ENCODE results near the gene FBXL16. TPM values are rescaled to one million over a fixed set of nuclear protein-coding genes. Genes with fewer than 3 reads are reported as not detected.

The FBXL16 gene
- total and polyA plus RNA-seq, 2 donors (not counting 3 experiments of a cell fraction or from before 2014, with no cell fraction given) = 0.07 to 0.22 TPM

DNA sequence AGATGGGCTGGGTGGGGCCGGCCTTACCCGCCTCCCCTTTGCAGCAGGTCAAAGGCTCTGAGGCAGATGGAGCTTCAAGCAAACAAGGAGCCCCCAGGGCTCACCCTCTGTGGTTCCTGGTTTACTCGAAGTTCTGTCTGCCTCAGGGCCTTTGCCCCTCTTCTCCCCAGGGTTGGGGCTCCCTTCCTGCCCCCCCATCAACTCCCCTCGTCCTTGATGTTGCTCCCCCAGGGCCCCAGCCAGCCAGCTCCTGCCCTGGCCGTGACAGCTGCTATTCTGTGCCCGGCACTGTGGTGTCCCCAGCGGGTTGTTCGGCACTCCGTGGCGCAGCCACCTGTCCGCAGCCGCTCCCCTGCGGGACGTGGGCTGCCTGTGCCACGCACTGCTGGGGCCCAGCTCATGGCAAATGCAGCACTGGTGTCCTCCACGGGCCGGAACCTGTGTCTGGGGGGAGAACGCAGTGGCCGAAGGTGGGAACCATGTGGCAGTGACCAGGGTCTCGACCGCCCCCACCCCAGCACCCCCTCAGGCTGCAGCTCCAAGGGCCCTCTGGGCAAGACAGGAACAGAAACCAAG, 5.0 kb upstream of the FBXL16 start:
- no peak overlapping the region for H3K4me3 ChIP-seq (replicated peaks in 1 of 3; ENCODE audit: insufficient read depth in 1 of 3, low read depth in 1 of 3, low read length in 3 of 3)
- dilution Hi-C loops (cut with MboI; ENCODE audit: extremely low pct_ligation_motif_present, low sequenced_read_pairs) (no loop called here), intact Hi-C loops (cut with micrococcal nuclease) (loop anchor here (1.0 kb wide), 1 partner anchor 75 kb away; no protein-coding TSS in a partner anchor)
- H3K9ac ChIP-seq (replicated peaks; ENCODE audit: extremely low read depth, insufficient read depth, low read length) = no peak overlapping the region
- H3K4me1 ChIP-seq (ENCODE audit: control insufficient read depth, extremely low read depth, insufficient read depth, low read length) = peaks cover 5% of the 10 kb centered on the region
- ChIA-PET CTCF (interaction anchor here (1.0 to 2.4 kb wide), 4 partner anchors 9 to 346 kb away, joined by 3 to 17 read pairs (median 4); partner anchors contain the start of gene WDR24), POLR2A (no interaction called here)
- no peak for TF ChIP-seq MYC (IDR thresholded peaks at IDR 0.05; ENCODE audit: low read depth, low read length)
- no peak for TF ChIP-seq POLR2A (IDR thresholded peaks at IDR 0.05; ENCODE audit: low read depth, low read length)
- TF ChIP-seq, protein P1, sequence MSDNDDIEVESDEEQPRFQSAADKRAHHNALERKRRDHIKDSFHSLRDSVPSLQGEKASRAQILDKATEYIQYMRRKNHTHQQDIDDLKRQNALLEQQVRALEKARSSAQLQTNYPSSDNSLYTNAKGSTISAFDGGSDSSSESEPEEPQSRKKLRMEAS (IDR thresholded peaks at IDR 0.05; ENCODE audit: insufficient read depth, insufficient read length) = no peak
- TF ChIP-seq GATA2 (IDR thresholded peaks at IDR 0.05; ENCODE audit: insufficient read depth, insufficient read length, low read depth, low read length) = no peak
- TF ChIP-seq, protein P2, sequence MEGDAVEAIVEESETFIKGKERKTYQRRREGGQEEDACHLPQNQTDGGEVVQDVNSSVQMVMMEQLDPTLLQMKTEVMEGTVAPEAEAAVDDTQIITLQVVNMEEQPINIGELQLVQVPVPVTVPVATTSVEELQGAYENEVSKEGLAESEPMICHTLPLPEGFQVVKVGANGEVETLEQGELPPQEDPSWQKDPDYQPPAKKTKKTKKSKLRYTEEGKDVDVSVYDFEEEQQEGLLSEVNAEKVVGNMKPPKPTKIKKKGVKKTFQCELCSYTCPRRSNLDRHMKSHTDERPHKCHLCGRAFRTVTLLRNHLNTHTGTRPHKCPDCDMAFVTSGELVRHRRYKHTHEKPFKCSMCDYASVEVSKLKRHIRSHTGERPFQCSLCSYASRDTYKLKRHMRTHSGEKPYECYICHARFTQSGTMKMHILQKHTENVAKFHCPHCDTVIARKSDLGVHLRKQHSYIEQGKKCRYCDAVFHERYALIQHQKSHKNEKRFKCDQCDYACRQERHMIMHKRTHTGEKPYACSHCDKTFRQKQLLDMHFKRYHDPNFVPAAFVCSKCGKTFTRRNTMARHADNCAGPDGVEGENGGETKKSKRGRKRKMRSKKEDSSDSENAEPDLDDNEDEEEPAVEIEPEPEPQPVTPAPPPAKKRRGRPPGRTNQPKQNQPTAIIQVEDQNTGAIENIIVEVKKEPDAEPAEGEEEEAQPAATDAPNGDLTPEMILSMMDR (IDR thresholded peaks at IDR 0.05; ENCODE audit: extremely low read depth in 1 of 2, insufficient read depth in 1 of 2, low read depth in 1 of 2, low read length in 2 of 2) = no peak
- TF ChIP-seq POLR2AphosphoS5 (IDR thresholded peaks at IDR 0.05; ENCODE audit: insufficient read depth, low read depth, low read length) = no peak
- no peak for TF ChIP-seq FOS (IDR thresholded peaks at IDR 0.05; ENCODE audit: borderline replicate concordance, insufficient read depth, low read length)
- no peak for TF ChIP-seq JUN (IDR thresholded peaks at IDR 0.05; ENCODE audit: borderline replicate concordance, insufficient read depth, insufficient read length, low read depth)
- no peak for TF ChIP-seq EZH2 (IDR thresholded peaks at IDR 0.05; ENCODE audit: borderline replicate concordance, low read depth, low read length, severe bottlenecking)
- H3K27me3 ChIP-seq (ENCODE audit: control insufficient read depth in 2 of 2, insufficient read depth in 2 of 2, low read length in 2 of 2) = peaks cover 12 to 16% of the 10 kb centered on the region in 2 experiments
- H4K20me1 ChIP-seq (replicated peaks; ENCODE audit: control insufficient read depth, extremely low read depth, insufficient read depth, low read length) = no peaks in the 10 kb centered on the region
- H3K9me1 ChIP-seq (replicated peaks; ENCODE audit: control insufficient read depth, extremely low read depth, insufficient read depth, low read length) = no peaks in the 10 kb centered on the region
- no peak for DNase-seq (ENCODE audit: low read depth, low spot score)
- BruUV-seq (replicated peaks) = no TSS peak
- no peaks in the 10 kb centered on the region for H3K79me2 ChIP-seq (ENCODE audit: control insufficient read depth, insufficient read depth, low read length)
- H3K27ac ChIP-seq (ENCODE audit: insufficient read depth, low read depth, low read length) = no peak overlapping the region
- no peak for FAIRE-seq
- H2AFZ ChIP-seq (ENCODE audit: low read depth, low read length) = no peak overlapping the region
- no peak overlapping the region for H3K4me2 ChIP-seq (ENCODE audit: insufficient read depth, low read length)
- no peaks in the 10 kb centered on the region for H3K36me3 ChIP-seq (ENCODE audit: control insufficient read depth in 2 of 2, extremely low read depth in 1 of 2, insufficient read depth in 2 of 2, low read length in 2 of 2)
- no peaks in the 10 kb centered on the region for H3K9me3 ChIP-seq (replicated peaks; ENCODE audit: control insufficient read depth, insufficient read depth, low read length)
